K562 (cell line): ENCODE measurements around the gene NUP50. TPM values are rescaled to one million over a fixed set of nuclear protein-coding genes. Genes with fewer than 3 reads are reported as not detected.

Source experiments
- EGR1 ChIP-seq: fragments of 450-650 bp; conservative IDR thresholded peaks from 2 replicates; pipeline ENCODE4 v1.6.1; 2017; ENCODE audit warnings: mild to moderate bottlenecking
- ELK3 ChIP-seq: fragments of 450-650 bp; formaldehyde crosslinking; IDR thresholded peaks from 2 replicates; pipeline ENCODE4 v1.4.0; 2020; ENCODE audit warnings: mild to moderate bottlenecking
- GTF2E2 ChIP-seq: fragments of 200-800 bp; sonication (Bioruptor generic); IDR thresholded peaks from 2 replicates; pipeline ENCODE4 v1.6.1; 2016; ENCODE audit warnings: missing genetic modification characterization, missing compliant biosample characterization
- HDGF ChIP-seq: fragments of 450-650 bp; IDR thresholded peaks from 2 replicates; pipeline ENCODE4 v1.6.1; 2016
- HMG20A ChIP-seq: fragments of 450-650 bp; formaldehyde crosslinking; conservative IDR thresholded peaks from 2 replicates; pipeline ENCODE4 v1.4.0; 2020; ENCODE audit warnings: mild to moderate bottlenecking, mixed read lengths
- MBD1 ChIP-seq: fragments of 250-450 bp; sonication (Bioruptor Pico); IDR thresholded peaks from 2 replicates; pipeline ENCODE4 v1.8.0; 2022; ENCODE audit warnings: inconsistent platforms
- MYC ChIP-seq, 2 experiments: fragments of 250-450 bp in 1 of 2; sonication (Bioruptor Pico) in 1 of 2; IDR thresholded peaks; 2 replicates each; pipeline versions ENCODE4 v1.5.1 to v1.6.1; 2012 to 2021; ENCODE audit warnings: low read depth in 2 of 2, borderline replicate concordance in 1 of 2, improper control_type of control experiment in 1 of 2, low read length in 1 of 2, mild to moderate bottlenecking in 1 of 2, moderate library complexity in 1 of 2
- PCBP1 ChIP-seq: fragments of 200-400 bp; formaldehyde crosslinking; IDR thresholded peaks from 2 replicates; pipeline ENCODE4 v1.6.1; 2018; ENCODE audit warnings: mild to moderate bottlenecking, low read depth, low read length; ENCODE audit not compliant: poor library complexity, severe bottlenecking
- RNF219 ChIP-seq: fragments of 250-450 bp; sonication (Bioruptor Pico); IDR thresholded peaks from 2 replicates; pipeline ENCODE4 v1.5.0; 2022; ENCODE audit warnings: mild to moderate bottlenecking
- SRF ChIP-seq, 2 experiments: fragments of 250-450, 450-650 bp in 1 of 2; sonication (Bioruptor Pico) in 1 of 2; sonication (generic) in 1 of 2; formaldehyde crosslinking; IDR thresholded peaks; 2 replicates each; pipeline versions ENCODE4 v1.5.0 to v1.5.1; 2020 to 2022; ENCODE audit warnings: mild to moderate bottlenecking in 1 of 2, missing genetic modification reagents in 1 of 2
- XRCC4 ChIP-seq: IDR thresholded peaks from one replicate; pipeline ENCODE4 v1.6.1; 2011; ENCODE audit not compliant: insufficient read depth, insufficient read length; ENCODE audit errors: extremely low read depth
- ZBTB26 ChIP-seq: fragments of 450-650 bp; formaldehyde crosslinking; IDR thresholded peaks from 2 replicates; pipeline ENCODE4 v1.4.0; 2022; ENCODE audit warnings: missing genetic modification characterization
- ZBTB8A ChIP-seq: fragments of 450-650 bp; IDR thresholded peaks from 2 replicates; pipeline ENCODE4 v1.6.1; 2018; ENCODE audit warnings: mild to moderate bottlenecking, moderate library complexity; ENCODE audit not compliant: partially characterized antibody
- ZMIZ1 ChIP-seq, 2 experiments: fragments of 150-350 bp in 1 of 2; IDR thresholded peaks; 2 replicates each; pipeline ENCODE4 v1.6.1; 2012 to 2016; ENCODE audit warnings: low read depth in 2 of 2, low read length in 2 of 2, mild to moderate bottlenecking in 1 of 2, moderate library complexity in 1 of 2
- ZNF384 ChIP-seq: IDR thresholded peaks from 2 replicates; pipeline ENCODE4 v1.6.1; 2012; ENCODE audit warnings: low read depth, low read length, improper control_type of control experiment
- ZNF445 ChIP-seq: fragments of 250-450 bp; sonication (Bioruptor Pico); IDR thresholded peaks from 2 replicates; pipeline ENCODE4 v1.4.0; 2020; ENCODE audit warnings: low read depth, mild to moderate bottlenecking, moderate library complexity
- polyA plus RNA-seq, 8 experiments: library from polyadenylated mRNA; depleted of rRNA in 4 of 8; stranded (reverse) in 5 of 8; unstranded in 3 of 8; fragments of >200 nt; fragmentation: Nextera tagmentation in 2 of 8; fragmentation: Illumina TruSeq in 1 of 8; extraction: Ambion mirVana in 2 of 8; extraction: Trizol in 1 of 8; gene quantifications; 2 replicates each; pipeline versions ENCODE4 v1.2.1 to v1.2.3, GENCODE V29; 2011 to 2014; ENCODE audit warnings: inconsistent platforms in 1 of 8, missing spikeins in 1 of 8
- total RNA-seq, 7 experiments: library from RNA; depleted of rRNA in 6 of 7; stranded (reverse); fragments of >200 nt in 6 of 7; fragmentation: Illumina TruSeq in 2 of 7; extraction: Trizol in 2 of 7; gene quantifications; 2 replicates each; pipeline versions ENCODE4 v1.2.1 to v1.2.3, GENCODE V29; 2011 to 2021; ENCODE audit warnings: low replicate concordance in 1 of 7

The NUP50 gene
- total and polyA plus RNA-seq, 9 of the 15 experiments (the other 6 are each of a cell fraction or from before 2014, with no cell fraction given) = 23.8 to 83.7 (median 55.3) TPM

GRCh38 chr22:45164270-45165088 is 754 bp downstream of the NUP50 start (continued):
- no peak for TF ChIP-seq ZMIZ1 (IDR thresholded peaks at IDR 0.05; ENCODE audit: low read depth in 2 of 2, low read length in 2 of 2)
- no peak for TF ChIP-seq EGR1
- TF ChIP-seq ELK3 (CRISPR knock-in tag) = no peak
- no peak for TF ChIP-seq ZBTB26 (CRISPR knock-in tag)
- no peak for TF ChIP-seq ZBTB8A
- no peak for TF ChIP-seq HDGF
- TF ChIP-seq SRF (CRISPR knock-in tag; IDR thresholded peaks at IDR 0.05) = no peak
- no peak for TF ChIP-seq XRCC4
- no peak for TF ChIP-seq PCBP1
- no peak for TF ChIP-seq MYC (IDR thresholded peaks at IDR 0.05; ENCODE audit: low read depth, low read length)
- no peak for TF ChIP-seq MYC (CRISPR knock-in tag; IDR thresholded peaks at IDR 0.05; ENCODE audit: borderline replicate concordance, low read depth)
- TF ChIP-seq HMG20A = no peak
- TF ChIP-seq RNF219 = no peak
- no peak for TF ChIP-seq ZNF384
- no peak for TF ChIP-seq ZNF445
- TF ChIP-seq GTF2E2 (tag) = no peak
- TF ChIP-seq MBD1 = no peak
